ENCODE results near the gene NRXN2.

DNA sequence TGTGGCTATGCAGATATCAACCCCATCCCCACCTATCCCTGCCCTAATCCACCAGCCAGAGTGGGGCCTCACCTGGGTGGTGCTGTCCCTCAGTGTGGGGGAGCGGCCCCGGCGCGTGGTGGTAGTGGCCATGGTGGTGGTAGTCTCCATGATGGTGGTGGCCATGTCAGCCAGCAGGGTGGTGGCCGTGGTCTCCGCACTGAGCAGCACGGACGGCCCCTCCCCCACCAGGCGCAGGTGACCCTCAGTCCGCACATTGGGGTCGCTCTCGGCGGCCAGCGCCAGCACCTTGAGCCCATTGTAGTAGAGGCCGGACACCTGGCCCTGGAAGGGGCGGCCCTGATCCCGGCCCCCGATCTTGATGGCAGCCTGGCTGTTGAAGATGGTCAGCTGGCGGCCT lies 100.3 kb downstream of the NRXN2 start:
- no peak for TF ChIP-seq ZNF121 (CRISPR knock-in tag; IDR thresholded peaks at IDR 0.05)
- TF ChIP-seq ZNF879 (CRISPR knock-in tag; IDR thresholded peaks at IDR 0.05), result no peak
- no peak for TF ChIP-seq POLR2A (IDR thresholded peaks at IDR 0.05; ENCODE audit: insufficient read depth in 1 of 2, low read depth in 2 of 2, low read length in 2 of 2)
- TF ChIP-seq CHD2 (IDR thresholded peaks at IDR 0.05; ENCODE audit: low read depth, low read length), result no peak
- TF ChIP-seq, protein P1, sequence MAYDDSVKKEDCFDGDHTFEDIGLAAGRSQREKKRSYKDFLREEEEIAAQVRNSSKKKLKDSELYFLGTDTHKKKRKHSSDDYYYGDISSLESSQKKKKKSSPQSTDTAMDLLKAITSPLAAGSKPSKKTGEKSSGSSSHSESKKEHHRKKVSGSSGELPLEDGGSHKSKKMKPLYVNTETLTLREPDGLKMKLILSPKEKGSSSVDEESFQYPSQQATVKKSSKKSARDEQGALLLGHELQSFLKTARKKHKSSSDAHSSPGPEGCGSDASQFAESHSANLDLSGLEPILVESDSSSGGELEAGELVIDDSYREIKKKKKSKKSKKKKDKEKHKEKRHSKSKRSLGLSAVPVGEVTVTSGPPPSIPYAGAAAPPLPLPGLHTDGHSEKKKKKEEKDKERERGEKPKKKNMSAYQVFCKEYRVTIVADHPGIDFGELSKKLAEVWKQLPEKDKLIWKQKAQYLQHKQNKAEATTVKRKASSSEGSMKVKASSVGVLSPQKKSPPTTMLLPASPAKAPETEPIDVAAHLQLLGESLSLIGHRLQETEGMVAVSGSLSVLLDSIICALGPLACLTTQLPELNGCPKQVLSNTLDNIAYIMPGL (CRISPR knock-in tag; IDR thresholded peaks at IDR 0.05; ENCODE audit: borderline replicate concordance in 1 of 2, low read depth in 1 of 2), result no peak
- TF ChIP-seq, protein P2, sequence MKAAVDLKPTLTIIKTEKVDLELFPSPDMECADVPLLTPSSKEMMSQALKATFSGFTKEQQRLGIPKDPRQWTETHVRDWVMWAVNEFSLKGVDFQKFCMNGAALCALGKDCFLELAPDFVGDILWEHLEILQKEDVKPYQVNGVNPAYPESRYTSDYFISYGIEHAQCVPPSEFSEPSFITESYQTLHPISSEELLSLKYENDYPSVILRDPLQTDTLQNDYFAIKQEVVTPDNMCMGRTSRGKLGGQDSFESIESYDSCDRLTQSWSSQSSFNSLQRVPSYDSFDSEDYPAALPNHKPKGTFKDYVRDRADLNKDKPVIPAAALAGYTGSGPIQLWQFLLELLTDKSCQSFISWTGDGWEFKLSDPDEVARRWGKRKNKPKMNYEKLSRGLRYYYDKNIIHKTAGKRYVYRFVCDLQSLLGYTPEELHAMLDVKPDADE (CRISPR knock-in tag; IDR thresholded peaks at IDR 0.05), result no peak
- no peak for TF ChIP-seq PCBP2 (optimal IDR thresholded peaks at IDR 0.05; ENCODE audit: low read depth, low read length, poor library complexity, severe bottlenecking)
- TF ChIP-seq EZH2 (conservative IDR thresholded peaks at IDR 0.05; ENCODE audit: low read depth, low read length), result no peak
- TF ChIP-seq, protein P3, sequence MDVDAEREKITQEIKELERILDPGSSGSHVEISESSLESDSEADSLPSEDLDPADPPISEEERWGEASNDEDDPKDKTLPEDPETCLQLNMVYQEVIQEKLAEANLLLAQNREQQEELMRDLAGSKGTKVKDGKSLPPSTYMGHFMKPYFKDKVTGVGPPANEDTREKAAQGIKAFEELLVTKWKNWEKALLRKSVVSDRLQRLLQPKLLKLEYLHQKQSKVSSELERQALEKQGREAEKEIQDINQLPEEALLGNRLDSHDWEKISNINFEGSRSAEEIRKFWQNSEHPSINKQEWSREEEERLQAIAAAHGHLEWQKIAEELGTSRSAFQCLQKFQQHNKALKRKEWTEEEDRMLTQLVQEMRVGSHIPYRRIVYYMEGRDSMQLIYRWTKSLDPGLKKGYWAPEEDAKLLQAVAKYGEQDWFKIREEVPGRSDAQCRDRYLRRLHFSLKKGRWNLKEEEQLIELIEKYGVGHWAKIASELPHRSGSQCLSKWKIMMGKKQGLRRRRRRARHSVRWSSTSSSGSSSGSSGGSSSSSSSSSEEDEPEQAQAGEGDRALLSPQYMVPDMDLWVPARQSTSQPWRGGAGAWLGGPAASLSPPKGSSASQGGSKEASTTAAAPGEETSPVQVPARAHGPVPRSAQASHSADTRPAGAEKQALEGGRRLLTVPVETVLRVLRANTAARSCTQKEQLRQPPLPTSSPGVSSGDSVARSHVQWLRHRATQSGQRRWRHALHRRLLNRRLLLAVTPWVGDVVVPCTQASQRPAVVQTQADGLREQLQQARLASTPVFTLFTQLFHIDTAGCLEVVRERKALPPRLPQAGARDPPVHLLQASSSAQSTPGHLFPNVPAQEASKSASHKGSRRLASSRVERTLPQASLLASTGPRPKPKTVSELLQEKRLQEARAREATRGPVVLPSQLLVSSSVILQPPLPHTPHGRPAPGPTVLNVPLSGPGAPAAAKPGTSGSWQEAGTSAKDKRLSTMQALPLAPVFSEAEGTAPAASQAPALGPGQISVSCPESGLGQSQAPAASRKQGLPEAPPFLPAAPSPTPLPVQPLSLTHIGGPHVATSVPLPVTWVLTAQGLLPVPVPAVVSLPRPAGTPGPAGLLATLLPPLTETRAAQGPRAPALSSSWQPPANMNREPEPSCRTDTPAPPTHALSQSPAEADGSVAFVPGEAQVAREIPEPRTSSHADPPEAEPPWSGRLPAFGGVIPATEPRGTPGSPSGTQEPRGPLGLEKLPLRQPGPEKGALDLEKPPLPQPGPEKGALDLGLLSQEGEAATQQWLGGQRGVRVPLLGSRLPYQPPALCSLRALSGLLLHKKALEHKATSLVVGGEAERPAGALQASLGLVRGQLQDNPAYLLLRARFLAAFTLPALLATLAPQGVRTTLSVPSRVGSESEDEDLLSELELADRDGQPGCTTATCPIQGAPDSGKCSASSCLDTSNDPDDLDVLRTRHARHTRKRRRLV (CRISPR knock-in tag; IDR thresholded peaks at IDR 0.05), result no peak
- no peak for TF ChIP-seq TMF1 (CRISPR knock-in tag; IDR thresholded peaks at IDR 0.05; ENCODE audit: low read depth)
- TF ChIP-seq ZNF644 (CRISPR knock-in tag; IDR thresholded peaks at IDR 0.05; ENCODE audit: low read depth), result no peak
- TF ChIP-seq, protein P4, sequence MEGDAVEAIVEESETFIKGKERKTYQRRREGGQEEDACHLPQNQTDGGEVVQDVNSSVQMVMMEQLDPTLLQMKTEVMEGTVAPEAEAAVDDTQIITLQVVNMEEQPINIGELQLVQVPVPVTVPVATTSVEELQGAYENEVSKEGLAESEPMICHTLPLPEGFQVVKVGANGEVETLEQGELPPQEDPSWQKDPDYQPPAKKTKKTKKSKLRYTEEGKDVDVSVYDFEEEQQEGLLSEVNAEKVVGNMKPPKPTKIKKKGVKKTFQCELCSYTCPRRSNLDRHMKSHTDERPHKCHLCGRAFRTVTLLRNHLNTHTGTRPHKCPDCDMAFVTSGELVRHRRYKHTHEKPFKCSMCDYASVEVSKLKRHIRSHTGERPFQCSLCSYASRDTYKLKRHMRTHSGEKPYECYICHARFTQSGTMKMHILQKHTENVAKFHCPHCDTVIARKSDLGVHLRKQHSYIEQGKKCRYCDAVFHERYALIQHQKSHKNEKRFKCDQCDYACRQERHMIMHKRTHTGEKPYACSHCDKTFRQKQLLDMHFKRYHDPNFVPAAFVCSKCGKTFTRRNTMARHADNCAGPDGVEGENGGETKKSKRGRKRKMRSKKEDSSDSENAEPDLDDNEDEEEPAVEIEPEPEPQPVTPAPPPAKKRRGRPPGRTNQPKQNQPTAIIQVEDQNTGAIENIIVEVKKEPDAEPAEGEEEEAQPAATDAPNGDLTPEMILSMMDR (CRISPR knock-in tag; IDR thresholded peaks at IDR 0.05), result no peak
- TF ChIP-seq GABPA (IDR thresholded peaks at IDR 0.05; ENCODE audit: low read depth, low read length), result no peak
- TF ChIP-seq GABPA (CRISPR knock-in tag; IDR thresholded peaks at IDR 0.05; ENCODE audit: low read depth), result no peak
- TF ChIP-seq ZFP36 (IDR thresholded peaks at IDR 0.05; ENCODE audit: borderline replicate concordance, low read depth, low read length, partially characterized antibody), result no peak
